H9 (cell line): ENCODE data around the gene ZNF407. TPM values are rescaled to one million over a fixed set of nuclear protein-coding genes. Genes with fewer than 3 reads are reported as not detected.

Source experiments
- DNase-seq: peaks from one replicate; pipeline ENCODE4 v3.0.0-alpha.2; 2017
- H2AFZ ChIP-seq: one replicate; pipeline ENCODE4 v1.6.1; 2013; ENCODE audit warnings: mild to moderate bottlenecking, low read length, control low read depth, moderate library complexity
- H2AK5ac ChIP-seq: 2 replicates; pipeline ENCODE4 v1.6.1; 2013; ENCODE audit warnings: low read length, control low read depth, mixed read lengths; ENCODE audit not compliant: insufficient read length
- H2BK120ac ChIP-seq: one replicate; pipeline ENCODE4 v1.6.1; 2013; ENCODE audit warnings: low read depth, mild to moderate bottlenecking, low read length, control low read depth, inconsistent platforms; ENCODE audit not compliant: poor library complexity, severe bottlenecking
- H2BK12ac ChIP-seq: 2 replicates; pipeline ENCODE4 v1.6.1; 2013; ENCODE audit warnings: low read length, control low read depth, mixed read lengths, low read depth; ENCODE audit not compliant: insufficient read length
- H2BK15ac ChIP-seq: 2 replicates; pipeline ENCODE4 v1.6.1; 2013; ENCODE audit warnings: low read depth, low read length, control low read depth
- H2BK20ac ChIP-seq: one replicate; pipeline ENCODE4 v1.6.1; 2013; ENCODE audit warnings: low read depth, mild to moderate bottlenecking, low read length, control low read depth, inconsistent platforms; ENCODE audit not compliant: poor library complexity, severe bottlenecking
- H2BK5ac ChIP-seq: 2 replicates; pipeline ENCODE4 v1.6.1; 2013; ENCODE audit warnings: low read length, control low read depth, mixed read lengths; ENCODE audit not compliant: insufficient read length
- H3K14ac ChIP-seq: 2 replicates; pipeline ENCODE4 v1.6.1; 2013; ENCODE audit warnings: low read length, control low read depth; ENCODE audit not compliant: insufficient read depth
- H3K18ac ChIP-seq: 2 replicates; pipeline ENCODE4 v1.6.1; 2013; ENCODE audit warnings: low read depth, mild to moderate bottlenecking, mixed read lengths, low read length, control low read depth; ENCODE audit not compliant: insufficient read length
- H3K23ac ChIP-seq: 2 replicates; pipeline ENCODE4 v1.6.1; 2013; ENCODE audit warnings: low read length, control low read depth, mixed read lengths, low read depth; ENCODE audit not compliant: insufficient read length
- H3K23me2 ChIP-seq: 2 replicates; pipeline ENCODE4 v1.6.1; 2013; ENCODE audit warnings: low read depth, mild to moderate bottlenecking, mixed read lengths, low read length, control low read depth; ENCODE audit not compliant: insufficient read length, poor library complexity, severe bottlenecking
- H3K27ac ChIP-seq: 2 replicates; pipeline ENCODE4 v1.5.1; 2013; ENCODE audit warnings: low read length, control low read depth, mixed read lengths, low read depth; ENCODE audit not compliant: insufficient read length
- H3K27me3 ChIP-seq: 2 replicates; pipeline ENCODE4 v1.6.1; 2013; ENCODE audit warnings: low read length, control low read depth, inconsistent platforms; ENCODE audit not compliant: insufficient read depth
- H3K4ac ChIP-seq: 2 replicates; pipeline ENCODE4 v1.6.1; 2013; ENCODE audit warnings: low read depth, mild to moderate bottlenecking, control low read depth, inconsistent platforms, low read length, moderate library complexity
- H3K4me1 ChIP-seq: 2 replicates; pipeline ENCODE4 v1.6.1; 2013; ENCODE audit warnings: low read length, control low read depth, inconsistent platforms; ENCODE audit not compliant: insufficient read depth
- H3K4me2 ChIP-seq: 2 replicates; pipeline ENCODE4 v1.6.1; 2013; ENCODE audit warnings: low read length, control low read depth, mixed read lengths; ENCODE audit not compliant: insufficient read length, insufficient read depth
- H3K56ac ChIP-seq: 2 replicates; pipeline ENCODE4 v1.6.1; 2013; ENCODE audit warnings: low read depth, mild to moderate bottlenecking, mixed read lengths, low read length, control low read depth; ENCODE audit not compliant: insufficient read length
- H3K79me1 ChIP-seq: 2 replicates; pipeline ENCODE4 v1.6.1; 2013; ENCODE audit warnings: low read depth, mild to moderate bottlenecking, moderate library complexity, low read length, control low read depth, inconsistent platforms; ENCODE audit not compliant: insufficient read depth, poor library complexity, severe bottlenecking
- H3K79me2 ChIP-seq: 2 replicates; pipeline ENCODE4 v1.6.1; 2013; ENCODE audit warnings: low read length, control low read depth, inconsistent platforms; ENCODE audit not compliant: insufficient read depth
- H3K9ac ChIP-seq: 2 replicates; pipeline ENCODE4 v1.6.1; 2013; ENCODE audit warnings: low read length, control low read depth, mixed read lengths; ENCODE audit not compliant: insufficient read length; ENCODE audit errors: extremely low read depth
- H3K9me3 ChIP-seq: one replicate; pipeline ENCODE4 v1.6.1; 2013; ENCODE audit warnings: low read depth, low read length, inconsistent platforms; ENCODE audit not compliant: control insufficient read depth
- H3T11ph ChIP-seq: one replicate; pipeline ENCODE4 v1.6.1; 2013; ENCODE audit warnings: mild to moderate bottlenecking, low read length, control low read depth, inconsistent platforms
- H4K20me1 ChIP-seq: one replicate; pipeline ENCODE4 v1.6.1; 2013; ENCODE audit not compliant: control insufficient read depth, insufficient read length, insufficient read depth
- H4K5ac ChIP-seq: 2 replicates; pipeline ENCODE4 v1.6.1; 2013; ENCODE audit warnings: low read depth, mild to moderate bottlenecking, mixed read lengths, low read length, control low read depth; ENCODE audit not compliant: insufficient read length
- H4K8ac ChIP-seq: replicated peaks from 2 replicates; pipeline ENCODE4 v1.6.1; 2013; ENCODE audit warnings: low read length, control low read depth, mixed read lengths, low read depth; ENCODE audit not compliant: insufficient read length
- H4K91ac ChIP-seq: 2 replicates; pipeline ENCODE4 v1.6.1; 2013; ENCODE audit warnings: low read depth, mild to moderate bottlenecking, moderate library complexity, mixed read lengths, low read length, control low read depth; ENCODE audit not compliant: insufficient read length
- H3K27ac Mint-ChIP-seq, 3 experiments: 2 replicates in 2 of 3; 3 replicates in 1 of 3; pipeline ENCODE4 v1.8.0; 2020 to 2021; ENCODE audit warnings: mixed read lengths in 3 of 3, mild to moderate bottlenecking in 1 of 3, moderate library complexity in 1 of 3
- H3K27me3 Mint-ChIP-seq: 2 replicates; pipeline ENCODE4 v1.8.0; 2021; ENCODE audit warnings: low read depth, mild to moderate bottlenecking, moderate library complexity, mixed read lengths
- H3K36me3 Mint-ChIP-seq, 3 experiments: 2 replicates in 2 of 3; 3 replicates in 1 of 3; pipeline ENCODE4 v1.8.0; 2020 to 2021; ENCODE audit warnings: low read depth in 3 of 3, mixed read lengths in 3 of 3; ENCODE audit not compliant: insufficient read depth in 1 of 3
- H3K4me1 Mint-ChIP-seq, 2 experiments: 2 replicates each; pipeline ENCODE4 v1.8.0; 2020; ENCODE audit warnings: mixed read lengths in 2 of 2
- H3K4me3 Mint-ChIP-seq, 2 experiments: 2 replicates in 1 of 2; 3 replicates in 1 of 2; pipeline ENCODE4 v1.8.0; 2020 to 2021; ENCODE audit warnings: mild to moderate bottlenecking in 2 of 2, mixed read lengths in 2 of 2, moderate library complexity in 1 of 2
- H3K9me3 Mint-ChIP-seq, 2 experiments: 2 replicates in 1 of 2; 3 replicates in 1 of 2; pipeline ENCODE4 v1.8.0; 2020; ENCODE audit warnings: mild to moderate bottlenecking in 2 of 2, mixed read lengths in 2 of 2, moderate library complexity in 1 of 2
- CTCF ChIP-seq: fragments of 200-600 bp; sonication (generic); conservative IDR thresholded peaks from 3 replicates; pipeline ENCODE4 v1.8.0; 2021; ENCODE audit warnings: antibody characterized with exemption, mild to moderate bottlenecking
- total RNA-seq: library from RNA; stranded (reverse); gene quantifications from 2 replicates; pipeline ENCODE4 v1.2.1, GENCODE V29; 2021

ZNF407 gene
- total RNA-seq, 1 experiment from 2014 or later, result 8.7 TPM

- no peak overlapping the region; a peak in 1 of 5 replicates for H3K4me3 Mint-ChIP-seq
- no peaks in the 10 kb centered on the region for H3K36me3 Mint-ChIP-seq
- Histone ChIP-seq H4K8ac (no peak overlapping the region), H2BK12ac (no peak overlapping the region), H3K4me2 (peak overlapping the region; percentile 29), H3K23ac (no peak overlapping the region), H4K91ac (no peak overlapping the region), H2BK5ac (no peak overlapping the region), H2AFZ (no peak overlapping the region), H3K27ac (no peak overlapping the region), H2BK15ac (no peak overlapping the region), H2BK120ac (no peak overlapping the region), H3T11ph (no peak overlapping the region), H3K14ac (no peak overlapping the region), H3K79me2 (no peaks in the 10 kb centered on the region), H3K4me1 (peaks cover 6% of the 10 kb centered on the region; the same call in 1 of the 2 replicates), H3K9ac (no peak overlapping the region), H3K79me1 (no peaks in the 10 kb centered on the region), H3K23me2 (no peaks in the 10 kb centered on the region), H3K9me3 (no peaks in the 10 kb centered on the region), H3K4ac (no peak overlapping the region), H2AK5ac (no peak overlapping the region), H3K18ac (no peak overlapping the region), H4K5ac (no peak overlapping the region), H4K20me1 (no peaks in the 10 kb centered on the region), H3K27me3 (no peaks in the 10 kb centered on the region), H2BK20ac (no peak overlapping the region), H3K56ac (no peak overlapping the region)
- H3K27me3 Mint-ChIP-seq, result no peaks in the 10 kb centered on the region
- peak overlapping the region; percentile 24 to 77 (median 71); a peak in 6 of 7 replicates for H3K27ac Mint-ChIP-seq
- no peaks in the 10 kb centered on the region for H3K9me3 Mint-ChIP-seq
- H3K4me1 Mint-ChIP-seq, result peaks cover 57 to 66% of the 10 kb centered on the region in 2 experiments
- TF ChIP-seq CTCF, result no peak
- DNase-seq, result no peak
Measured at GRCh38 chr18:74800098-74800497, 202.4 kb downstream of the ZNF407 start.
